WTC11 (cell line): ENCODE data around the gene KRT76.

Experiments used
- CREB1 ChIP-seq: sonication (generic); formaldehyde crosslinking; IDR thresholded peaks from 2 replicates; pipeline ENCODE4 v1.8.0; 2023; ENCODE audit warnings: mild to moderate bottlenecking, missing genetic modification reagents
- EMX1 ChIP-seq: fragments of 250-450 bp; sonication (Bioruptor Pico); IDR thresholded peaks from 2 replicates; pipeline ENCODE4 v1.8.0; 2021; ENCODE audit warnings: mild to moderate bottlenecking
- RORB ChIP-seq: fragments of 250-450 bp; sonication (Bioruptor Pico); IDR thresholded peaks from 2 replicates; pipeline ENCODE4 v1.9.0; 2021; ENCODE audit warnings: mild to moderate bottlenecking
- TEAD4 ChIP-seq: sonication (generic); formaldehyde crosslinking; IDR thresholded peaks from 2 replicates; pipeline ENCODE4 v1.8.0; 2022; ENCODE audit warnings: mild to moderate bottlenecking, missing genetic modification reagents
- TF ChIP-seq, protein P1 (sequence below): sonication (generic); formaldehyde crosslinking; IDR thresholded peaks from 2 replicates; pipeline ENCODE4 v1.8.1; 2022; ENCODE audit warnings: mild to moderate bottlenecking, moderate library complexity, missing genetic modification reagents
- TF ChIP-seq, protein P2 (sequence below): fragments of 250-450 bp; sonication (Bioruptor Pico); IDR thresholded peaks from 2 replicates; pipeline ENCODE4 v1.9.0; 2021; ENCODE audit warnings: mild to moderate bottlenecking
- TF ChIP-seq, protein P3 (sequence below): sonication (generic); formaldehyde crosslinking; IDR thresholded peaks from 2 replicates; pipeline ENCODE4 v1.8.1; 2023; ENCODE audit warnings: mild to moderate bottlenecking, missing genetic modification reagents
- TF ChIP-seq, protein P4 (sequence below): fragments of 250-450 bp; sonication (Bioruptor Pico); IDR thresholded peaks from 2 replicates; pipeline ENCODE4 v2.1.2; 2022; ENCODE audit warnings: mild to moderate bottlenecking, moderate library complexity
- TF ChIP-seq, protein P5 (sequence below): sonication (generic); formaldehyde crosslinking; IDR thresholded peaks from 2 replicates; pipeline ENCODE4 v1.8.0; 2022; ENCODE audit warnings: mild to moderate bottlenecking, missing genetic modification reagents
- TF ChIP-seq, protein P6 (sequence below): fragments of 200-600 bp; IDR thresholded peaks from 2 replicates; pipeline ENCODE4 v1.8.0; 2022; ENCODE audit warnings: antibody characterized with exemption
- TF ChIP-seq, protein P7 (sequence below): sonication (generic); formaldehyde crosslinking; IDR thresholded peaks from 2 replicates; pipeline ENCODE4 v1.8.1; 2023; ENCODE audit warnings: mild to moderate bottlenecking, missing genetic modification reagents, borderline replicate concordance

DNA sequence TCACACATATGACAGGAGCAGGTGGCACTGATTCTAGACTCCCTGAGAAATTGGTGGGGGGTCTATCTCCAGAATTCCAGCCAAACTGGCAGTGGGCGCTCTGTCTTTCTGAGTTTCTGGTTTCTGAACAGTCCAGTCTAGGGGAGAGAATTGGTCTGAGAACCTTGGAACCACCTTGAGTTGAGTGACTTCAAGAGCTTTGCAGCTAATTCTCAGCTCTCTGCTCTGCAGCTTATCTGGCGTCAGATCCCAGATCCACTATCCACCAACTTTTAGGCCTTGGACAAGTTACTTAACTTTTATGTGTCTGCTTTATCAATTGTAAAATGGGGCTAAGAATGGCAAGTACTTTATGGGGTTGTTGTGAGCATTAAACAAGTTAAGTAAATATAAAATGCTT, 1.7 kb upstream of the KRT76 start:
- TF ChIP-seq TEAD4 (CRISPR knock-in tag): no peak
- TF ChIP-seq, protein P1, sequence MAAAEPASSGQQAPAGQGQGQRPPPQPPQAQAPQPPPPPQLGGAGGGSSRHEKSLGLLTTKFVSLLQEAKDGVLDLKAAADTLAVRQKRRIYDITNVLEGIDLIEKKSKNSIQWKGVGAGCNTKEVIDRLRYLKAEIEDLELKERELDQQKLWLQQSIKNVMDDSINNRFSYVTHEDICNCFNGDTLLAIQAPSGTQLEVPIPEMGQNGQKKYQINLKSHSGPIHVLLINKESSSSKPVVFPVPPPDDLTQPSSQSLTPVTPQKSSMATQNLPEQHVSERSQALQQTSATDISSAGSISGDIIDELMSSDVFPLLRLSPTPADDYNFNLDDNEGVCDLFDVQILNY (CRISPR knock-in tag): no peak
- TF ChIP-seq, protein P2, sequence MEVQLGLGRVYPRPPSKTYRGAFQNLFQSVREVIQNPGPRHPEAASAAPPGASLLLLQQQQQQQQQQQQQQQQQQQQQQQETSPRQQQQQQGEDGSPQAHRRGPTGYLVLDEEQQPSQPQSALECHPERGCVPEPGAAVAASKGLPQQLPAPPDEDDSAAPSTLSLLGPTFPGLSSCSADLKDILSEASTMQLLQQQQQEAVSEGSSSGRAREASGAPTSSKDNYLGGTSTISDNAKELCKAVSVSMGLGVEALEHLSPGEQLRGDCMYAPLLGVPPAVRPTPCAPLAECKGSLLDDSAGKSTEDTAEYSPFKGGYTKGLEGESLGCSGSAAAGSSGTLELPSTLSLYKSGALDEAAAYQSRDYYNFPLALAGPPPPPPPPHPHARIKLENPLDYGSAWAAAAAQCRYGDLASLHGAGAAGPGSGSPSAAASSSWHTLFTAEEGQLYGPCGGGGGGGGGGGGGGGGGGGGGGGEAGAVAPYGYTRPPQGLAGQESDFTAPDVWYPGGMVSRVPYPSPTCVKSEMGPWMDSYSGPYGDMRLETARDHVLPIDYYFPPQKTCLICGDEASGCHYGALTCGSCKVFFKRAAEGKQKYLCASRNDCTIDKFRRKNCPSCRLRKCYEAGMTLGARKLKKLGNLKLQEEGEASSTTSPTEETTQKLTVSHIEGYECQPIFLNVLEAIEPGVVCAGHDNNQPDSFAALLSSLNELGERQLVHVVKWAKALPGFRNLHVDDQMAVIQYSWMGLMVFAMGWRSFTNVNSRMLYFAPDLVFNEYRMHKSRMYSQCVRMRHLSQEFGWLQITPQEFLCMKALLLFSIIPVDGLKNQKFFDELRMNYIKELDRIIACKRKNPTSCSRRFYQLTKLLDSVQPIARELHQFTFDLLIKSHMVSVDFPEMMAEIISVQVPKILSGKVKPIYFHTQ: no peak
- TF ChIP-seq EMX1: no peak
- TF ChIP-seq, protein P3, sequence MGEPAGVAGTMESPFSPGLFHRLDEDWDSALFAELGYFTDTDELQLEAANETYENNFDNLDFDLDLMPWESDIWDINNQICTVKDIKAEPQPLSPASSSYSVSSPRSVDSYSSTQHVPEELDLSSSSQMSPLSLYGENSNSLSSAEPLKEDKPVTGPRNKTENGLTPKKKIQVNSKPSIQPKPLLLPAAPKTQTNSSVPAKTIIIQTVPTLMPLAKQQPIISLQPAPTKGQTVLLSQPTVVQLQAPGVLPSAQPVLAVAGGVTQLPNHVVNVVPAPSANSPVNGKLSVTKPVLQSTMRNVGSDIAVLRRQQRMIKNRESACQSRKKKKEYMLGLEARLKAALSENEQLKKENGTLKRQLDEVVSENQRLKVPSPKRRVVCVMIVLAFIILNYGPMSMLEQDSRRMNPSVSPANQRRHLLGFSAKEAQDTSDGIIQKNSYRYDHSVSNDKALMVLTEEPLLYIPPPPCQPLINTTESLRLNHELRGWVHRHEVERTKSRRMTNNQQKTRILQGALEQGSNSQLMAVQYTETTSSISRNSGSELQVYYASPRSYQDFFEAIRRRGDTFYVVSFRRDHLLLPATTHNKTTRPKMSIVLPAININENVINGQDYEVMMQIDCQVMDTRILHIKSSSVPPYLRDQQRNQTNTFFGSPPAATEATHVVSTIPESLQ (CRISPR knock-in tag): no peak
- TF ChIP-seq, protein P4, sequence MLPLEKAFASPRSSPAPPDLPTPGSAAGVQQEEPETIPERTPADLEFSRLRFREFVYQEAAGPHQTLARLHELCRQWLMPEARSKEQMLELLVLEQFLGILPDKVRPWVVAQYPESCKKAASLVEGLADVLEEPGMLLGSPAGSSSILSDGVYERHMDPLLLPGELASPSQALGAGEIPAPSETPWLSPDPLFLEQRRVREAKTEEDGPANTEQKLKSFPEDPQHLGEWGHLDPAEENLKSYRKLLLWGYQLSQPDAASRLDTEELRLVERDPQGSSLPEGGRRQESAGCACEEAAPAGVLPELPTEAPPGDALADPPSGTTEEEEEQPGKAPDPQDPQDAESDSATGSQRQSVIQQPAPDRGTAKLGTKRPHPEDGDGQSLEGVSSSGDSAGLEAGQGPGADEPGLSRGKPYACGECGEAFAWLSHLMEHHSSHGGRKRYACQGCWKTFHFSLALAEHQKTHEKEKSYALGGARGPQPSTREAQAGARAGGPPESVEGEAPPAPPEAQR: no peak
- TF ChIP-seq, protein P5, sequence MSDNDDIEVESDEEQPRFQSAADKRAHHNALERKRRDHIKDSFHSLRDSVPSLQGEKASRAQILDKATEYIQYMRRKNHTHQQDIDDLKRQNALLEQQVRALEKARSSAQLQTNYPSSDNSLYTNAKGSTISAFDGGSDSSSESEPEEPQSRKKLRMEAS (CRISPR knock-in tag): no peak
- no peak for TF ChIP-seq CREB1 (CRISPR knock-in tag)
- TF ChIP-seq RORB (CRISPR knock-in tag): no peak
- TF ChIP-seq, protein P6, sequence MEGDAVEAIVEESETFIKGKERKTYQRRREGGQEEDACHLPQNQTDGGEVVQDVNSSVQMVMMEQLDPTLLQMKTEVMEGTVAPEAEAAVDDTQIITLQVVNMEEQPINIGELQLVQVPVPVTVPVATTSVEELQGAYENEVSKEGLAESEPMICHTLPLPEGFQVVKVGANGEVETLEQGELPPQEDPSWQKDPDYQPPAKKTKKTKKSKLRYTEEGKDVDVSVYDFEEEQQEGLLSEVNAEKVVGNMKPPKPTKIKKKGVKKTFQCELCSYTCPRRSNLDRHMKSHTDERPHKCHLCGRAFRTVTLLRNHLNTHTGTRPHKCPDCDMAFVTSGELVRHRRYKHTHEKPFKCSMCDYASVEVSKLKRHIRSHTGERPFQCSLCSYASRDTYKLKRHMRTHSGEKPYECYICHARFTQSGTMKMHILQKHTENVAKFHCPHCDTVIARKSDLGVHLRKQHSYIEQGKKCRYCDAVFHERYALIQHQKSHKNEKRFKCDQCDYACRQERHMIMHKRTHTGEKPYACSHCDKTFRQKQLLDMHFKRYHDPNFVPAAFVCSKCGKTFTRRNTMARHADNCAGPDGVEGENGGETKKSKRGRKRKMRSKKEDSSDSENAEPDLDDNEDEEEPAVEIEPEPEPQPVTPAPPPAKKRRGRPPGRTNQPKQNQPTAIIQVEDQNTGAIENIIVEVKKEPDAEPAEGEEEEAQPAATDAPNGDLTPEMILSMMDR: no peak
- TF ChIP-seq, protein P7, sequence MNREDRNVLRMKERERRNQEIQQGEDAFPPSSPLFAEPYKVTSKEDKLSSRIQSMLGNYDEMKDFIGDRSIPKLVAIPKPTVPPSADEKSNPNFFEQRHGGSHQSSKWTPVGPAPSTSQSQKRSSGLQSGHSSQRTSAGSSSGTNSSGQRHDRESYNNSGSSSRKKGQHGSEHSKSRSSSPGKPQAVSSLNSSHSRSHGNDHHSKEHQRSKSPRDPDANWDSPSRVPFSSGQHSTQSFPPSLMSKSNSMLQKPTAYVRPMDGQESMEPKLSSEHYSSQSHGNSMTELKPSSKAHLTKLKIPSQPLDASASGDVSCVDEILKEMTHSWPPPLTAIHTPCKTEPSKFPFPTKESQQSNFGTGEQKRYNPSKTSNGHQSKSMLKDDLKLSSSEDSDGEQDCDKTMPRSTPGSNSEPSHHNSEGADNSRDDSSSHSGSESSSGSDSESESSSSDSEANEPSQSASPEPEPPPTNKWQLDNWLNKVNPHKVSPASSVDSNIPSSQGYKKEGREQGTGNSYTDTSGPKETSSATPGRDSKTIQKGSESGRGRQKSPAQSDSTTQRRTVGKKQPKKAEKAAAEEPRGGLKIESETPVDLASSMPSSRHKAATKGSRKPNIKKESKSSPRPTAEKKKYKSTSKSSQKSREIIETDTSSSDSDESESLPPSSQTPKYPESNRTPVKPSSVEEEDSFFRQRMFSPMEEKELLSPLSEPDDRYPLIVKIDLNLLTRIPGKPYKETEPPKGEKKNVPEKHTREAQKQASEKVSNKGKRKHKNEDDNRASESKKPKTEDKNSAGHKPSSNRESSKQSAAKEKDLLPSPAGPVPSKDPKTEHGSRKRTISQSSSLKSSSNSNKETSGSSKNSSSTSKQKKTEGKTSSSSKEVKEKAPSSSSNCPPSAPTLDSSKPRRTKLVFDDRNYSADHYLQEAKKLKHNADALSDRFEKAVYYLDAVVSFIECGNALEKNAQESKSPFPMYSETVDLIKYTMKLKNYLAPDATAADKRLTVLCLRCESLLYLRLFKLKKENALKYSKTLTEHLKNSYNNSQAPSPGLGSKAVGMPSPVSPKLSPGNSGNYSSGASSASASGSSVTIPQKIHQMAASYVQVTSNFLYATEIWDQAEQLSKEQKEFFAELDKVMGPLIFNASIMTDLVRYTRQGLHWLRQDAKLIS (CRISPR knock-in tag): no peak
